Panc1 (cell line): ENCODE measurements around the gene ZNF239. TPM values are rescaled to one million over a fixed set of nuclear protein-coding genes. Genes with fewer than 3 reads are reported as not detected.

Experiments used
- ATAC-seq: fragments of 200-7000 bp; cut with Tn5 transposase; 2 replicates; pipeline ENCODE4 v1.9.1; 2020; ENCODE audit warnings: mild to moderate bottlenecking, moderate library complexity
- BruUV-seq: library from RNA; stranded (reverse); fragments of 400-500 nt; replicated peaks from 2 replicates; lab custom pipeline; 2021; lab: Mats Ljungman, UMichigan
- CTCF ChIA-PET: fragments of 300-600 bp; sonication (Branson Sonifier 250); formaldehyde crosslinking; loops from one replicate; lab custom pipeline; 2022; ENCODE audit warnings: antibody characterized with exemption; lab: Charles Lee
- POLR2A ChIA-PET: fragments of 300-600 bp; sonication (Branson Sonifier 250); formaldehyde crosslinking; loops from one replicate; lab custom pipeline; 2022; ENCODE audit warnings: antibody characterized with exemption; lab: Charles Lee
- DNase-seq: peaks from one replicate; pipeline ENCODE4 v3.0.0-alpha.2; 2010; ENCODE audit warnings: low read depth, low spot score
- H3K27ac ChIP-seq: 2 replicates; pipeline ENCODE4 v1.5.1; 2011; ENCODE audit warnings: mild to moderate bottlenecking, low read length, inconsistent platforms
- H3K27me3 ChIP-seq: fragments of 200-500 bp; sonication (Bioruptor generic); 2 replicates; pipeline ENCODE4 v1.6.0; 2014; ENCODE audit warnings: low read length, inconsistent platforms; ENCODE audit not compliant: control insufficient read depth, insufficient read depth
- H3K36me3 ChIP-seq: fragments of 200-500 bp; sonication (Bioruptor generic); 2 replicates; pipeline ENCODE4 v1.5.1; 2014; ENCODE audit warnings: inconsistent platforms, mild to moderate bottlenecking, low read length, moderate library complexity; ENCODE audit not compliant: control insufficient read depth, insufficient read depth
- H3K4me1 ChIP-seq: 2 replicates; pipeline ENCODE4 v1.5.1; 2011; ENCODE audit warnings: inconsistent platforms, mild to moderate bottlenecking, low read length, moderate library complexity; ENCODE audit not compliant: control insufficient read depth, insufficient read depth
- H3K4me3 ChIP-seq, 2 experiments: 2 replicates each; pipeline ENCODE4 v1.5.1; 2011 to 2012; ENCODE audit warnings: low read depth in 2 of 2, low read length in 2 of 2, mild to moderate bottlenecking in 2 of 2, inconsistent platforms in 1 of 2, moderate library complexity in 1 of 2
- H3K9me3 ChIP-seq: fragments of 200-500 bp; sonication (Bioruptor generic); 2 replicates; pipeline ENCODE4 v1.5.1; 2014; ENCODE audit warnings: low read depth, mild to moderate bottlenecking, inconsistent platforms, low read length, moderate library complexity; ENCODE audit not compliant: control insufficient read depth, insufficient read depth
- POLR2AphosphoS5 ChIP-seq: IDR thresholded peaks from 2 replicates; pipeline ENCODE4 v1.6.1; 2012; ENCODE audit warnings: mild to moderate bottlenecking, low read depth, low read length, moderate library complexity
- SIN3A ChIP-seq: IDR thresholded peaks from 2 replicates; pipeline ENCODE4 v1.6.1; 2012; ENCODE audit warnings: low read depth, mild to moderate bottlenecking, low read length, moderate library complexity, borderline replicate concordance; ENCODE audit not compliant: insufficient read depth
- TCF7L2 ChIP-seq: IDR thresholded peaks from 2 replicates; pipeline ENCODE4 v1.6.1; 2011; ENCODE audit warnings: mild to moderate bottlenecking, low read depth, low read length, inconsistent platforms
- in situ Hi-C: cut with HindIII; loops from 2 replicates; pipeline ENCODE4 v1.10.0; 2016; ENCODE audit warnings: low sequenced_read_pairs, low pct_unique_long_range_greater_than_20kb
- intact Hi-C: fragments of 100-400 bp; cut with micrococcal nuclease; formaldehyde crosslinking; loops from one replicate; pipeline ENCODE4 v1.10.0; 2022; ENCODE audit not compliant: unreplicated experiment
- total RNA-seq: library from RNA; stranded (reverse); gene quantifications from one replicate; pipeline ENCODE4 v1.2.1, GENCODE V29; 2021; ENCODE audit not compliant: unreplicated experiment
- TF ChIP-seq, protein P1 (sequence below): fragments of 450-650 bp; IDR thresholded peaks from 2 replicates; pipeline ENCODE4 v1.5.1; 2017; ENCODE audit warnings: mild to moderate bottlenecking
- TF ChIP-seq, protein P2 (sequence below), 2 experiments: IDR thresholded peaks; 2 replicates each; pipeline ENCODE4 v1.6.1; 2011 to 2012; ENCODE audit warnings: low read depth in 2 of 2, control low read depth in 1 of 2, low read length in 1 of 2, mild to moderate bottlenecking in 1 of 2, moderate library complexity in 1 of 2; ENCODE audit not compliant: insufficient read depth in 1 of 2

Gene ZNF239
- total RNA-seq, 1 experiment from 2014 or later: 18.5 TPM

DNA sequence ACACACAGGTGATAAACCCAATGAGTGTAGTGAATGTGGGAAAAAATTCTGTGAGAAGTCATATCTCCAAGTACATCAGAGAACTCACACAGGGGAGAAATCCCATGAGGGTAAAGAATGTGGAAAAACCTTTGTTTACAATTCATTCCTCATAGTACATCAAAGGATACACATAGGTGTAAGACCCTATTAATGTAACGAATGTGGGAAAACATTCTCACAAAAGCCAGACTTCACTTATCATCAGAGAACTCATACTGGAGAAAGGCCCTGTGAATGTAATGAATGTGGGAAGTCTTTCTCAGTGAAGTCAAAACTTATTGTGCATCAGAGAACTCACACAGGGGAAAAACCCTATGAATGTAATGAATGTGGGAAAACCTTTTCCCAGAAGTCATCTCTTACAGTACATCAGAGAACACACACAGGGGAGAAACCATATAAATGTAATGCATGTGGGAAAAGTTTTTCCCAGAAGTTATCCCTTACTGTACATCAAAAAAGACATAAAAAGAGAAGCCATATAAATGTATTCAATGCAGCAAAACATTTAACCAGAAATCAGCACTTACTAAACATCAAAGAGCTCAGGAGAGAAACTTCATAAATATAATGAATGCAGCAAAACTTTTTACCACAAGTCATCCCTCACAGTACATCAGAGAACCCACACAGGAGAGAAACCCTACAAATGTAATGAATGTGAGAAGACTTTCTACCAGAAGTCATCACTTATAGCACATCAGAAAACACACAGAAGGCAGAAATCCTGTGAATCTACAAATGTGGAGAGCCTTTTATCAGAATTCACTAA, 49.8 kb downstream of the ZNF239 start:
- no peaks in the 10 kb centered on the region for H3K4me1 ChIP-seq
- H3K27me3 ChIP-seq: no peaks in the 10 kb centered on the region
- H3K36me3 ChIP-seq: no peaks in the 10 kb centered on the region
- in situ Hi-C loops (no loop called here), intact Hi-C loops (no loop called here)
- no peak overlapping the region for H3K4me3 ChIP-seq
- no peak overlapping the region for H3K27ac ChIP-seq
- DNase-seq (no peak), ATAC-seq (no peak)
- TF ChIP-seq, protein P1, sequence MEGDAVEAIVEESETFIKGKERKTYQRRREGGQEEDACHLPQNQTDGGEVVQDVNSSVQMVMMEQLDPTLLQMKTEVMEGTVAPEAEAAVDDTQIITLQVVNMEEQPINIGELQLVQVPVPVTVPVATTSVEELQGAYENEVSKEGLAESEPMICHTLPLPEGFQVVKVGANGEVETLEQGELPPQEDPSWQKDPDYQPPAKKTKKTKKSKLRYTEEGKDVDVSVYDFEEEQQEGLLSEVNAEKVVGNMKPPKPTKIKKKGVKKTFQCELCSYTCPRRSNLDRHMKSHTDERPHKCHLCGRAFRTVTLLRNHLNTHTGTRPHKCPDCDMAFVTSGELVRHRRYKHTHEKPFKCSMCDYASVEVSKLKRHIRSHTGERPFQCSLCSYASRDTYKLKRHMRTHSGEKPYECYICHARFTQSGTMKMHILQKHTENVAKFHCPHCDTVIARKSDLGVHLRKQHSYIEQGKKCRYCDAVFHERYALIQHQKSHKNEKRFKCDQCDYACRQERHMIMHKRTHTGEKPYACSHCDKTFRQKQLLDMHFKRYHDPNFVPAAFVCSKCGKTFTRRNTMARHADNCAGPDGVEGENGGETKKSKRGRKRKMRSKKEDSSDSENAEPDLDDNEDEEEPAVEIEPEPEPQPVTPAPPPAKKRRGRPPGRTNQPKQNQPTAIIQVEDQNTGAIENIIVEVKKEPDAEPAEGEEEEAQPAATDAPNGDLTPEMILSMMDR: no peak
- TF ChIP-seq TCF7L2 (no peak), SIN3A (no peak), POLR2AphosphoS5 (no peak)
- TF ChIP-seq, protein P2, sequence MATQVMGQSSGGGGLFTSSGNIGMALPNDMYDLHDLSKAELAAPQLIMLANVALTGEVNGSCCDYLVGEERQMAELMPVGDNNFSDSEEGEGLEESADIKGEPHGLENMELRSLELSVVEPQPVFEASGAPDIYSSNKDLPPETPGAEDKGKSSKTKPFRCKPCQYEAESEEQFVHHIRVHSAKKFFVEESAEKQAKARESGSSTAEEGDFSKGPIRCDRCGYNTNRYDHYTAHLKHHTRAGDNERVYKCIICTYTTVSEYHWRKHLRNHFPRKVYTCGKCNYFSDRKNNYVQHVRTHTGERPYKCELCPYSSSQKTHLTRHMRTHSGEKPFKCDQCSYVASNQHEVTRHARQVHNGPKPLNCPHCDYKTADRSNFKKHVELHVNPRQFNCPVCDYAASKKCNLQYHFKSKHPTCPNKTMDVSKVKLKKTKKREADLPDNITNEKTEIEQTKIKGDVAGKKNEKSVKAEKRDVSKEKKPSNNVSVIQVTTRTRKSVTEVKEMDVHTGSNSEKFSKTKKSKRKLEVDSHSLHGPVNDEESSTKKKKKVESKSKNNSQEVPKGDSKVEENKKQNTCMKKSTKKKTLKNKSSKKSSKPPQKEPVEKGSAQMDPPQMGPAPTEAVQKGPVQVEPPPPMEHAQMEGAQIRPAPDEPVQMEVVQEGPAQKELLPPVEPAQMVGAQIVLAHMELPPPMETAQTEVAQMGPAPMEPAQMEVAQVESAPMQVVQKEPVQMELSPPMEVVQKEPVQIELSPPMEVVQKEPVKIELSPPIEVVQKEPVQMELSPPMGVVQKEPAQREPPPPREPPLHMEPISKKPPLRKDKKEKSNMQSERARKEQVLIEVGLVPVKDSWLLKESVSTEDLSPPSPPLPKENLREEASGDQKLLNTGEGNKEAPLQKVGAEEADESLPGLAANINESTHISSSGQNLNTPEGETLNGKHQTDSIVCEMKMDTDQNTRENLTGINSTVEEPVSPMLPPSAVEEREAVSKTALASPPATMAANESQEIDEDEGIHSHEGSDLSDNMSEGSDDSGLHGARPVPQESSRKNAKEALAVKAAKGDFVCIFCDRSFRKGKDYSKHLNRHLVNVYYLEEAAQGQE (IDR thresholded peaks at IDR 0.05; ENCODE audit: insufficient read depth in 1 of 2, low read depth in 2 of 2, low read length in 1 of 2): no peak
- peaks cover 51% of the 10 kb centered on the region for H3K9me3 ChIP-seq
- ChIA-PET CTCF (no interaction called here), POLR2A (no interaction called here)
- BruUV-seq: no TSS peak

Other genes with a start within 250 kb of the ZNF239 start
- gene FXYD4, start 203.0 kb downstream of the ZNF239 start, total RNA-seq: not detected
- 466 TPM for gene HNRNPF, start 165.4 kb downstream of the ZNF239 start, total RNA-seq
- 7.6 TPM for gene ZNF487, start 137.5 kb downstream of the ZNF239 start, total RNA-seq
- gene ZNF485, start 31.8 kb upstream of the ZNF239 start, total RNA-seq: 10.6 TPM
- gene ZNF32, start 74.3 kb upstream of the ZNF239 start, total RNA-seq: 35.6 TPM